Ascending aorta (tissue), 2 donors: ENCODE data around the gene DBH. TPM values are rescaled to one million over a fixed set of nuclear protein-coding genes. Genes with fewer than 3 reads are reported as not detected.

Experiments
- DNase-seq, 2 donors: peaks; one replicate each; pipeline ENCODE4 v3.0.0-alpha.2; 2019; ENCODE audit warnings: low spot score in 2 of 2
- H3K27ac ChIP-seq, 2 donors: fragments of 200-600 bp; sonication (generic); one replicate each; pipeline ENCODE4 v1.5.1; 2016 to 2017; ENCODE audit warnings: mild to moderate bottlenecking in 1 of 2
- H3K27me3 ChIP-seq: fragments of 200-600 bp; sonication (generic); one replicate; pipeline ENCODE4 v1.5.1; 2017
- H3K36me3 ChIP-seq, 2 donors: fragments of 200-600 bp; sonication (generic); one replicate each; pipeline ENCODE4 v1.5.1; 2016
- H3K4me1 ChIP-seq, 2 donors: fragments of 200-600 bp; sonication (generic); one replicate each; pipeline ENCODE4 v1.5.1; 2016 to 2017; ENCODE audit warnings: mild to moderate bottlenecking in 1 of 2
- H3K4me3 ChIP-seq, 2 donors: fragments of 200-600 bp; sonication (generic); one replicate each; pipeline ENCODE4 v1.5.1; 2016 to 2017; ENCODE audit warnings: mild to moderate bottlenecking in 1 of 2
- H3K9me3 ChIP-seq, 2 donors: fragments of 200-600 bp; sonication (generic); one replicate each; pipeline ENCODE4 v1.5.1; 2016
- intact Hi-C: fragments of 100-400 bp; cut with DNase I; formaldehyde crosslinking; loops from one replicate; pipeline ENCODE4 v1.15.1; 2023
- total RNA-seq: library from RNA; depleted of rRNA; stranded (reverse); fragments of >200 nt; gene quantifications from one replicate; pipeline ENCODE4 v1.1.0, GENCODE V29; 2016
- TF ChIP-seq, protein P1 (sequence below), 3 experiments: fragments of 200-600 bp in 2 of 3; fragments of 450-650 bp in 1 of 3; sonication (generic) in 2 of 3; IDR thresholded peaks; one replicate each; pipeline ENCODE4 v1.5.1; 2016 to 2019; ENCODE audit warnings: antibody characterized with exemption in 3 of 3, mild to moderate bottlenecking in 1 of 3, moderate library complexity in 1 of 3

DBH gene
- total RNA-seq, 1 donor from 2014 or later, result not detected

DNA sequence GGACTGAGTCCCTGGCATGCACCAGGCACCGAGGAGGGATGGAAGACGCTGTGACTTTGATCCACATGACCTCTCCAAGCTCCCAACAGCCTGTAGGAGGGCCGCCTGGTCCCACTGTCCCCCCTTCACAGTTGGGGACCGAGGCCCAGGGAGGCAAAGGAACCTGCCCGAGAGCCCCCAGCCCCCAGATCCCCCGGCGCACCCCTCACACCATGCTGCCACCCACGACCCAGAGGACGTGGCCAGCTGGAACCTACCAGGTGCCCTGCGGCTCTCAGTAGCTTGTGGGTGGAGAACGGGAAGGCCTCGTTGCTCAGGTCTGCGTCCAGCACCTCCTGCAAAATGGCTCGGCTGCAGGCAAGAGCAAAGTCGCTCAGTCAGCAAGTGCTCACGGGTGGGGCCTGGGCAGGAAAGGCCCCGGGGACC is 48.8 kb downstream of the DBH start:
- no peaks in the 10 kb centered on the region for H3K9me3 ChIP-seq
- no peak overlapping the region for H3K27ac ChIP-seq
- TF ChIP-seq, protein P1, sequence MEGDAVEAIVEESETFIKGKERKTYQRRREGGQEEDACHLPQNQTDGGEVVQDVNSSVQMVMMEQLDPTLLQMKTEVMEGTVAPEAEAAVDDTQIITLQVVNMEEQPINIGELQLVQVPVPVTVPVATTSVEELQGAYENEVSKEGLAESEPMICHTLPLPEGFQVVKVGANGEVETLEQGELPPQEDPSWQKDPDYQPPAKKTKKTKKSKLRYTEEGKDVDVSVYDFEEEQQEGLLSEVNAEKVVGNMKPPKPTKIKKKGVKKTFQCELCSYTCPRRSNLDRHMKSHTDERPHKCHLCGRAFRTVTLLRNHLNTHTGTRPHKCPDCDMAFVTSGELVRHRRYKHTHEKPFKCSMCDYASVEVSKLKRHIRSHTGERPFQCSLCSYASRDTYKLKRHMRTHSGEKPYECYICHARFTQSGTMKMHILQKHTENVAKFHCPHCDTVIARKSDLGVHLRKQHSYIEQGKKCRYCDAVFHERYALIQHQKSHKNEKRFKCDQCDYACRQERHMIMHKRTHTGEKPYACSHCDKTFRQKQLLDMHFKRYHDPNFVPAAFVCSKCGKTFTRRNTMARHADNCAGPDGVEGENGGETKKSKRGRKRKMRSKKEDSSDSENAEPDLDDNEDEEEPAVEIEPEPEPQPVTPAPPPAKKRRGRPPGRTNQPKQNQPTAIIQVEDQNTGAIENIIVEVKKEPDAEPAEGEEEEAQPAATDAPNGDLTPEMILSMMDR (IDR thresholded peaks at IDR 0.05), result no peak
- H3K36me3 ChIP-seq, result no peaks in the 10 kb centered on the region
- no peak for DNase-seq
- H3K27me3 ChIP-seq, result no peaks in the 10 kb centered on the region
- H3K4me1 ChIP-seq, result no peaks in the 10 kb centered on the region
- intact Hi-C loops, result no loop called here
- H3K4me3 ChIP-seq, result no peak overlapping the region

GRCh38 chr9:133685653-133686609 is 49.8 kb downstream of the DBH start:
- Histone ChIP-seq H3K9me3 (no peaks in the 10 kb centered on the region), H3K4me3 (no peak overlapping the region), H3K27me3 (no peaks in the 10 kb centered on the region), H3K36me3 (no peaks in the 10 kb centered on the region), H3K4me1 (no peaks in the 10 kb centered on the region), H3K27ac (no peak overlapping the region)
- TF ChIP-seq, protein P1 (IDR thresholded peaks at IDR 0.05), result no peak
- DNase-seq, result no peak
- intact Hi-C loops, result no loop called here

- Histone ChIP-seq H3K27me3 (no peaks in the 10 kb centered on the region), H3K9me3 (no peaks in the 10 kb centered on the region), H3K4me3 (no peak overlapping the region), H3K27ac (no peak overlapping the region), H3K4me1 (no peaks in the 10 kb centered on the region), H3K36me3 (no peaks in the 10 kb centered on the region)
- intact Hi-C loops, result no loop called here
- TF ChIP-seq, protein P1 (IDR thresholded peaks at IDR 0.05), result no peak
- no peak for DNase-seq
Measured at GRCh38 chr9:133686642-133687575, 50.7 kb downstream of the DBH start.

GRCh38 chr9:133687856-133688761 is 51.9 kb downstream of the DBH start:
- H3K4me1 ChIP-seq, result no peaks in the 10 kb centered on the region
- H3K9me3 ChIP-seq, result no peaks in the 10 kb centered on the region
- H3K27ac ChIP-seq, result no peak overlapping the region
- TF ChIP-seq, protein P1 (IDR thresholded peaks at IDR 0.05), result no peak
- DNase-seq, result no peak
- no peaks in the 10 kb centered on the region for H3K27me3 ChIP-seq
- intact Hi-C loops, result no loop called here
- H3K4me3 ChIP-seq, result no peak overlapping the region
- H3K36me3 ChIP-seq, result no peaks in the 10 kb centered on the region
